Hepatocyte (in vitro differentiated cells): ENCODE results near the gene PCBP3. TPM values are rescaled to one million over a fixed set of nuclear protein-coding genes. Genes with fewer than 3 reads are reported as not detected.

ENCODE experiments used
- DNase-seq: peaks from one replicate; pipeline ENCODE4 v3.0.0-alpha.2; 2016; ENCODE audit warnings: low spot score
- H2AFZ ChIP-seq: fragments of 200-600 bp; sonication (generic); 2 replicates; pipeline ENCODE4 v1.6.0; 2016; ENCODE audit warnings: antibody characterized with exemption, mild to moderate bottlenecking
- H3K27ac ChIP-seq: fragments of 200-600 bp; sonication (generic); 2 replicates; pipeline ENCODE4 v1.5.1; 2016; ENCODE audit warnings: mild to moderate bottlenecking
- H3K27me3 ChIP-seq: fragments of 200-600 bp; sonication (generic); 2 replicates; pipeline ENCODE4 v1.6.1; 2016
- H3K36me3 ChIP-seq: fragments of 200-600 bp; sonication (generic); replicated peaks from 2 replicates; pipeline ENCODE4 v1.5.1; 2016; ENCODE audit warnings: low read depth; ENCODE audit not compliant: insufficient read depth
- H3K4me1 ChIP-seq: fragments of 200-600 bp; sonication (generic); 2 replicates; pipeline ENCODE4 v1.5.1; 2016; ENCODE audit warnings: mild to moderate bottlenecking, moderate library complexity; ENCODE audit not compliant: insufficient read depth
- H3K4me2 ChIP-seq: fragments of 200-600 bp; sonication (generic); 2 replicates; pipeline ENCODE4 v1.6.0; 2016
- H3K4me3 ChIP-seq: fragments of 200-600 bp; sonication (generic); 2 replicates; pipeline ENCODE4 v1.5.1; 2016; ENCODE audit warnings: mild to moderate bottlenecking
- H3K79me2 ChIP-seq: fragments of 200-600 bp; sonication (generic); 2 replicates; pipeline ENCODE4 v1.6.0; 2017; ENCODE audit warnings: mild to moderate bottlenecking
- H3K9me2 ChIP-seq: fragments of 200-600 bp; sonication (generic); replicated peaks from 2 replicates; pipeline ENCODE4 v1.6.0; 2017; ENCODE audit warnings: mild to moderate bottlenecking; ENCODE audit not compliant: insufficient read depth
- H3K9me3 ChIP-seq: fragments of 200-600 bp; sonication (generic); 2 replicates; pipeline ENCODE4 v1.5.1; 2016; ENCODE audit warnings: low read depth, mild to moderate bottlenecking
- H4K20me1 ChIP-seq: fragments of 200-600 bp; sonication (generic); 2 replicates; pipeline ENCODE4 v1.6.0; 2016; ENCODE audit warnings: mild to moderate bottlenecking; ENCODE audit not compliant: insufficient read depth, poor library complexity, severe bottlenecking
- CTCF ChIP-seq: fragments of 200-600 bp; sonication (generic); IDR thresholded peaks from 2 replicates; pipeline ENCODE4 v1.5.1; 2016; ENCODE audit warnings: antibody characterized with exemption, mild to moderate bottlenecking; ENCODE audit not compliant: poor library complexity
- EZH2 ChIP-seq: fragments of 200-600 bp; sonication (generic); IDR thresholded peaks from 2 replicates; pipeline ENCODE4 v1.6.1; 2016; ENCODE audit warnings: antibody characterized with exemption, mild to moderate bottlenecking, borderline replicate concordance
- EZH2phosphoT487 ChIP-seq: fragments of 200-600 bp; sonication (generic); IDR thresholded peaks from one replicate; pipeline ENCODE4 v1.6.1; 2018; ENCODE audit warnings: antibody characterized with exemption, mild to moderate bottlenecking, low read depth, moderate library complexity; ENCODE audit not compliant: unreplicated experiment, severe bottlenecking
- WGBS: methylation state at CpG from one replicate; pipeline ENCODE4 v1.1.6; 2016; ENCODE audit warnings: low lambda C conversion rate; ENCODE audit errors: missing lambda C conversion rate; 5-methylcytosine and 5-hydroxymethylcytosine counted together
- polyA plus RNA-seq: library from polyadenylated mRNA; unstranded; fragments of >200 nt; fragmentation: Nextera tagmentation; extraction: Ambion mirVana; gene quantifications from 2 replicates; pipeline ENCODE4 v1.2.1, GENCODE V29; 2016
- total RNA-seq: library from RNA; depleted of rRNA; stranded (reverse); fragments of >200 nt; gene quantifications from 2 replicates; pipeline ENCODE4 v1.2.3, GENCODE V29; 2014

The PCBP3 gene
- total and polyA plus RNA-seq, 2 experiments from 2014 or later: 3.1 to 8.8 TPM

DNA sequence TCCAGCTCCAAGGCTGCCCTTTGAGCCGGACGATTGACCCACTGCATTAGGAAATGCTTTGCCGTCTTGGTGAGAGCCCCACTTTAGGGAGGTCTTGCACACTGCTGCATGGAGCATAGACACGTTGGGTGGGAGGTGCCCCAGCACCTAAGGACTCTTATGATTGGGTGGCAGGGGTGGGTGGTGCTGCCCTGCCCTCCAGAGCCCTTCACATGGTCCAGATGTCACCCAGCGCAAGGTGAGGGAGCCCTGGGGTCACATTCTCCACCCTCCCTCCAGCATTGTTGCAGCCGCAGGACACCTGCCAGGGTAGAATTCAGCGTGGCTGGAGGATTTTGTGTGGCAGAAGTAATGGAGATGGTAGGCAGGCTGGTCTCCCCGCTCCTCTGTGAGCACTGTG, 200.7 kb downstream of the PCBP3 start:
- TF ChIP-seq EZH2 (no peak), CTCF (no peak), EZH2phosphoT487 (no peak)
- 90% methylated on average over 8 of the region's 8 CpGs for WGBS
- H3K4me2 ChIP-seq: no peak overlapping the region
- no peaks in the 10 kb centered on the region for H3K27me3 ChIP-seq
- no peaks in the 10 kb centered on the region for H4K20me1 ChIP-seq
- H3K4me3 ChIP-seq: no peak overlapping the region
- peaks cover 8% of the 10 kb centered on the region for H3K9me3 ChIP-seq
- H3K4me1 ChIP-seq: peaks cover 11% of the 10 kb centered on the region
- H3K9me2 ChIP-seq: no peaks in the 10 kb centered on the region
- no peak for DNase-seq
- no peaks in the 10 kb centered on the region for H3K79me2 ChIP-seq
- H2AFZ ChIP-seq: no peak overlapping the region
- no peak overlapping the region for H3K27ac ChIP-seq
- no peaks in the 10 kb centered on the region for H3K36me3 ChIP-seq

- no peaks in the 10 kb centered on the region for H3K9me2 ChIP-seq
- peaks cover 11% of the 10 kb centered on the region for H3K4me1 ChIP-seq
- H3K4me3 ChIP-seq: no peak overlapping the region
- no peaks in the 10 kb centered on the region for H3K27me3 ChIP-seq
- DNase-seq: no peak
- WGBS: 91% methylated on average over 12 of the region's 12 CpGs
- no peak for TF ChIP-seq CTCF
- TF ChIP-seq EZH2phosphoT487: no peak
- TF ChIP-seq EZH2: no peak
- H3K79me2 ChIP-seq: no peaks in the 10 kb centered on the region
- no peaks in the 10 kb centered on the region for H4K20me1 ChIP-seq
- no peak overlapping the region for H3K27ac ChIP-seq
- H2AFZ ChIP-seq: no peak overlapping the region
- no peak overlapping the region for H3K4me2 ChIP-seq
- H3K9me3 ChIP-seq: peaks cover 8% of the 10 kb centered on the region
- H3K36me3 ChIP-seq: no peaks in the 10 kb centered on the region
Measured at GRCh38 chr21:45845063-45845769, 201.7 kb downstream of the PCBP3 start.

DNA sequence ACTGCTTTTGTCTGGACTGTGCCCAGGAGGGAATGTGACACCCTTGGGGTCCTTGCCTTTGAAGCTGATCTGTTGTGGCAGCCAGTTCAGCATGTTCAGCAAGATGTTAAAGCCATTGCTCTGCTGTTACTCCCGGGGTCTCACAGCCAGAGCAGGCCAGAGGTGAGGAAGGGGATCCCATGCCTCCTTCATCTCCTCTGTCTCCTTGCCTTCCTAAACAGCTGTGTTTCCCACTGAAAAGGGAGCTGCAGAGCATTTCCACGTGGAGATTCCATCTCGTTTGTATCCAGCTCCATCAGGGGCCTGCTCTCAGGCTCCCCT, 202.2 kb downstream of the PCBP3 start:
- no peaks in the 10 kb centered on the region for H3K9me2 ChIP-seq
- no peak for TF ChIP-seq CTCF
- no peak for TF ChIP-seq EZH2
- TF ChIP-seq EZH2phosphoT487: no peak
- DNase-seq: no peak
- no peaks in the 10 kb centered on the region for H3K79me2 ChIP-seq
- peaks cover 11% of the 10 kb centered on the region for H3K4me1 ChIP-seq
- H4K20me1 ChIP-seq: no peaks in the 10 kb centered on the region
- no peaks in the 10 kb centered on the region for H3K27me3 ChIP-seq
- H3K27ac ChIP-seq: no peak overlapping the region
- no peak overlapping the region for H3K4me3 ChIP-seq
- WGBS: 56% methylated on average over 3 of the region's 3 CpGs
- no peak overlapping the region for H3K4me2 ChIP-seq
- no peaks in the 10 kb centered on the region for H3K36me3 ChIP-seq
- H2AFZ ChIP-seq: no peak overlapping the region
- H3K9me3 ChIP-seq: peaks cover 6% of the 10 kb centered on the region
